Fibroblast of the conjunctiva (primary cell): ENCODE data around the gene LOXL1.

Source experiments
- DNase-seq: peaks from one replicate; pipeline ENCODE4 v3.0.0-alpha.2; 2010; ENCODE audit warnings: low read depth

The LOXL1 gene

GRCh38 chr15:73900095-73900712, 26.1 kb upstream of the LOXL1 start:
- no peak for DNase-seq

GRCh38 chr15:73901126-73901810, 25.0 kb upstream of the LOXL1 start:
- no peak for DNase-seq

- no peak for DNase-seq
Observed at GRCh38 chr15:73902121-73903020, 23.9 kb upstream of the LOXL1 start.

GRCh38 chr15:73904026-73904815, 22.0 kb upstream of the LOXL1 start:
- no peak for DNase-seq

GRCh38 chr15:73905225-73905827, 20.9 kb upstream of the LOXL1 start:
- DNase-seq = no peak

- no peak for DNase-seq
Observed at GRCh38 chr15:73906346-73907034, 19.8 kb upstream of the LOXL1 start.

GRCh38 chr15:73907035-73907408, 19.2 kb upstream of the LOXL1 start:
- DNase-seq = no peak

GRCh38 chr15:73908030-73908821, 18.0 kb upstream of the LOXL1 start:
- peak; percentile 60 for DNase-seq

- DNase-seq = no peak
Observed at GRCh38 chr15:73908822-73909122, 17.5 kb upstream of the LOXL1 start.

GRCh38 chr15:73909651-73910050, 16.6 kb upstream of the LOXL1 start:
- DNase-seq = no peak

GRCh38 chr15:73910522-73911303, 15.5 kb upstream of the LOXL1 start:
- no peak for DNase-seq

- DNase-seq = no peak
Observed at GRCh38 chr15:73912030-73912596, 14.1 kb upstream of the LOXL1 start.

- no peak for DNase-seq
Observed at GRCh38 chr15:73914145-73914544, 12.1 kb upstream of the LOXL1 start.

GRCh38 chr15:73915082-73915481, 11.2 kb upstream of the LOXL1 start:
- DNase-seq = no peak

GRCh38 chr15:73918784-73919183, 7.5 kb upstream of the LOXL1 start:
- no peak for DNase-seq

- DNase-seq = no peak
Observed at GRCh38 chr15:73919706-73920105, 6.6 kb upstream of the LOXL1 start.

- no peak for DNase-seq
Observed at GRCh38 chr15:73921254-73921925, 4.9 kb upstream of the LOXL1 start.
